Breast epithelium (tissue), 4 donors: Measurements from ENCODE around the gene SDHAF4. TPM values are rescaled to one million over a fixed set of nuclear protein-coding genes. Genes with fewer than 3 reads are reported as not detected.

Source experiments
- DNase-seq, 2 donors: peaks; one replicate each; pipeline ENCODE4 v3.0.0-alpha.2; 2019; ENCODE audit warnings: low spot score in 2 of 2
- H3K27ac ChIP-seq, 2 donors: fragments of 200-600 bp; sonication (generic) in 1 of 2; one replicate each; pipeline ENCODE4 v1.5.1; 2016 to 2019; ENCODE audit warnings: mild to moderate bottlenecking in 1 of 2
- H3K27me3 ChIP-seq, 2 donors: fragments of 200-600 bp; sonication (generic) in 1 of 2; one replicate each; pipeline versions ENCODE4 v1.5.1 to v1.6.0; 2017 to 2019; ENCODE audit warnings: control low read depth in 1 of 2, mild to moderate bottlenecking in 1 of 2
- H3K36me3 ChIP-seq: fragments of 200-600 bp; one replicate; pipeline ENCODE4 v1.5.1; 2019
- H3K4me1 ChIP-seq, 2 donors: fragments of 200-600 bp; sonication (generic); one replicate each; pipeline ENCODE4 v1.5.1; 2016 to 2019; ENCODE audit warnings: control low read depth in 1 of 2
- H3K4me3 ChIP-seq, 3 donors: fragments of 200-600 bp; sonication (generic); 1 replicate in 2 of 3; 2 replicates in 1 of 3; pipeline ENCODE4 v1.5.1; 2016 to 2019; ENCODE audit warnings: mild to moderate bottlenecking in 3 of 3, moderate library complexity in 2 of 3
- H3K9me3 ChIP-seq, 2 donors: fragments of 200-600 bp; sonication (generic) in 1 of 2; one replicate each; pipeline ENCODE4 v1.5.1; 2016 to 2019; ENCODE audit warnings: control low read depth in 1 of 2
- CTCF ChIP-seq, 3 donors: fragments of 450-650 bp; IDR thresholded peaks; one replicate each; pipeline ENCODE4 v1.5.1; 2016 to 2017; ENCODE audit warnings: antibody characterized with exemption in 3 of 3, mild to moderate bottlenecking in 3 of 3, moderate library complexity in 3 of 3
- POLR2A ChIP-seq: fragments of 450-650 bp; IDR thresholded peaks from one replicate; pipeline ENCODE4 v1.6.1; 2016; ENCODE audit warnings: antibody characterized with exemption, mild to moderate bottlenecking, moderate library complexity
- POLR2AphosphoS5 ChIP-seq, 3 donors: sonication (generic); formaldehyde crosslinking; IDR thresholded peaks; one replicate each; pipeline ENCODE4 v1.6.1; 2017; ENCODE audit warnings: antibody characterized with exemption in 3 of 3
- intact Hi-C: fragments of 100-400 bp; cut with DNase I; formaldehyde crosslinking; loops from one replicate; pipeline ENCODE4 v1.15.1; 2023; ENCODE audit warnings: low total_unique reads
- total RNA-seq, 3 donors: library from RNA; depleted of rRNA; stranded (reverse); fragments of >200 nt; gene quantifications; one replicate each; pipeline ENCODE4 v1.1.0, GENCODE V29; 2016

SDHAF4 gene
- total RNA-seq, 3 donors from 2014 or later, result 12.6 to 14.7 (median 13.2) TPM

- TF ChIP-seq POLR2AphosphoS5 (IDR thresholded peaks at IDR 0.05) (no peak), CTCF (IDR thresholded peaks at IDR 0.05) (no peak), POLR2A (no peak)
- Histone ChIP-seq H3K9me3 (no peaks in the 10 kb centered on the region), H3K27me3 (no peaks in the 10 kb centered on the region), H3K27ac (no peak overlapping the region), H3K4me1 (no peaks in the 10 kb centered on the region), H3K4me3 (no peak overlapping the region), H3K36me3 (no peaks in the 10 kb centered on the region)
- intact Hi-C loops, result no loop called here
- DNase-seq, result no peak
These were observed 3.2 kb upstream of the SDHAF4 start for GRCh38 chr6:70563530-70563929.

- no peak overlapping the region for H3K4me3 ChIP-seq
- intact Hi-C loops, result no loop called here
- H3K36me3 ChIP-seq, result no peaks in the 10 kb centered on the region
- H3K4me1 ChIP-seq, result no peaks in the 10 kb centered on the region
- H3K9me3 ChIP-seq, result no peaks in the 10 kb centered on the region
- no peak for DNase-seq
- TF ChIP-seq POLR2AphosphoS5 (IDR thresholded peaks at IDR 0.05), result no peak
- TF ChIP-seq CTCF (IDR thresholded peaks at IDR 0.05), result no peak
- no peak for TF ChIP-seq POLR2A
- no peaks in the 10 kb centered on the region for H3K27me3 ChIP-seq
- no peak overlapping the region for H3K27ac ChIP-seq
These were observed 7.9 kb downstream of the SDHAF4 start for GRCh38 chr6:70574643-70575042.

- Histone ChIP-seq H3K36me3 (no peaks in the 10 kb centered on the region), H3K4me1 (no peaks in the 10 kb centered on the region), H3K27ac (no peak overlapping the region), H3K4me3 (no peak overlapping the region), H3K27me3 (no peaks in the 10 kb centered on the region), H3K9me3 (no peaks in the 10 kb centered on the region)
- intact Hi-C loops, result no loop called here
- no peak for DNase-seq
- no peak for TF ChIP-seq CTCF (IDR thresholded peaks at IDR 0.05)
- no peak for TF ChIP-seq POLR2A
- no peak for TF ChIP-seq POLR2AphosphoS5 (IDR thresholded peaks at IDR 0.05)
These were observed 9.3 kb downstream of the SDHAF4 start for GRCh38 chr6:70575899-70576495.

GRCh38 chr6:70586114-70586513 lies 19.4 kb downstream of the SDHAF4 start:
- no peaks in the 10 kb centered on the region for H3K4me1 ChIP-seq
- no peaks in the 10 kb centered on the region for H3K9me3 ChIP-seq
- no peak for DNase-seq
- no peaks in the 10 kb centered on the region for H3K27me3 ChIP-seq
- peaks cover 10% of the 10 kb centered on the region for H3K36me3 ChIP-seq
- TF ChIP-seq POLR2AphosphoS5 (IDR thresholded peaks at IDR 0.05) (no peak), CTCF (IDR thresholded peaks at IDR 0.05) (no peak), POLR2A (no peak)
- H3K27ac ChIP-seq, result no peak overlapping the region
- intact Hi-C loops, result no loop called here
- H3K4me3 ChIP-seq, result no peak overlapping the region

GRCh38 chr6:70590400-70590799 lies 23.7 kb downstream of the SDHAF4 start:
- H3K36me3 ChIP-seq, result peaks cover 2% of the 10 kb centered on the region

More at GRCh38 chr6:70590400-70590799, 23.7 kb downstream of the SDHAF4 start:
- H3K27ac ChIP-seq, result no peak overlapping the region
- H3K27me3 ChIP-seq, result no peaks in the 10 kb centered on the region
- no peaks in the 10 kb centered on the region for H3K4me1 ChIP-seq
- no peak for TF ChIP-seq POLR2A
- TF ChIP-seq CTCF (IDR thresholded peaks at IDR 0.05), result no peak
- TF ChIP-seq POLR2AphosphoS5 (IDR thresholded peaks at IDR 0.05), result no peak
- intact Hi-C loops, result no loop called here
- H3K9me3 ChIP-seq, result no peaks in the 10 kb centered on the region
- no peak for DNase-seq
- no peak overlapping the region for H3K4me3 ChIP-seq
